MM.1S (cell line): ENCODE measurements around the gene ZCCHC24.

Experiments used
- EZH2phosphoT487 ChIP-seq: fragments of 300-600 bp; sonication (generic); IDR thresholded peaks from 2 replicates; pipeline ENCODE4 v1.6.1; 2018; ENCODE audit warnings: antibody characterized with exemption, low read length
- TF ChIP-seq, protein P1 (sequence below): fragments of 300-600 bp; sonication (generic); IDR thresholded peaks from 2 replicates; pipeline ENCODE4 v1.5.1; 2016; ENCODE audit warnings: antibody characterized with exemption, low read length, mixed read lengths

DNA sequence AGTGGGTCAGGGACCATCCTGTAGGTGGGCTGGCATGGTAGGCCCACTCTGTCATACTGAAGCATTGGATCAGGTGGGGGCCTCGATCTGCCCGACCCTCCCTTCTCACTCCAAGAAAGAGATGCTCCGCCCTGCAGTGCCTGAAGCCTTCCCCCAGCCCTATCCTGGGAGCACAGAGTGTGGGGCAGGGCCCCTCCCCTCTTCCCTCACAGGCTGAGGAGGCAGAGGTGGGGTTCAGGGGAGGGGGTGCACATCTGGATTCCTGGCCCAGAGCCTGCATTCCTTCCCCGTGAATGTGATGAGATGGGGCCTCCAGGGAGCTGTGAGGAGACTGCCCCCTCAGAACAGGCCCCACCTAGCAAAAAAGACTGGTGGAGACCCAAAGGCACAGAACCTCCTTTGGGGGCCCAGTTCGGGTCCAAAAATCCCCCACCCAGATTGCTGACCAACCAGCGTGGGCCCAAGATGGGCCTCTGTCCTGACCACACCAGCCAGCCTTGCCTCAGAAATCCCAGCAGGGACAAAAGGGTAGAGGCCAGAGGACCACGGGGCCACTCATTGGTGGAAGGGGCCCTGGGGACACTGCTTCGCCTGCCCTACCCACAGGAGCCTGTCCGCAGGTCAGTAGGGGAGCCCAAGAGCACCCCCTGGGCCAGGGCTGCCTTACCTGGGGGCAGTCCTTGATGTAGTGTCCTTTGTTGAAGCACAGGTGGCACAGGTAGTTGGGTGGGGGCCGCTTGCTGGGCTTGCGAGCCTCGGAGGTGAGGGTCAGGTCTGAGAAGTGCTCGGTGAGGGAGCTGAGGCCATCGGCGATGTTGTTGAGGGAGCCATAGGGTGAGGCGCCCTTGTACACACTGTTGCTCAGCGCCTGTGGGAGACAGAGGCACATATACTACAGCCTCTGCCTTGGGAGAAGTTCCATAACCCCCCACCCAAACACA is 13.3 kb downstream of the ZCCHC24 start:
- TF ChIP-seq, protein P1, sequence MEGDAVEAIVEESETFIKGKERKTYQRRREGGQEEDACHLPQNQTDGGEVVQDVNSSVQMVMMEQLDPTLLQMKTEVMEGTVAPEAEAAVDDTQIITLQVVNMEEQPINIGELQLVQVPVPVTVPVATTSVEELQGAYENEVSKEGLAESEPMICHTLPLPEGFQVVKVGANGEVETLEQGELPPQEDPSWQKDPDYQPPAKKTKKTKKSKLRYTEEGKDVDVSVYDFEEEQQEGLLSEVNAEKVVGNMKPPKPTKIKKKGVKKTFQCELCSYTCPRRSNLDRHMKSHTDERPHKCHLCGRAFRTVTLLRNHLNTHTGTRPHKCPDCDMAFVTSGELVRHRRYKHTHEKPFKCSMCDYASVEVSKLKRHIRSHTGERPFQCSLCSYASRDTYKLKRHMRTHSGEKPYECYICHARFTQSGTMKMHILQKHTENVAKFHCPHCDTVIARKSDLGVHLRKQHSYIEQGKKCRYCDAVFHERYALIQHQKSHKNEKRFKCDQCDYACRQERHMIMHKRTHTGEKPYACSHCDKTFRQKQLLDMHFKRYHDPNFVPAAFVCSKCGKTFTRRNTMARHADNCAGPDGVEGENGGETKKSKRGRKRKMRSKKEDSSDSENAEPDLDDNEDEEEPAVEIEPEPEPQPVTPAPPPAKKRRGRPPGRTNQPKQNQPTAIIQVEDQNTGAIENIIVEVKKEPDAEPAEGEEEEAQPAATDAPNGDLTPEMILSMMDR, result no peak
- TF ChIP-seq EZH2phosphoT487, result no peak
